Measurements from ENCODE around the gene GOPC. TPM values are rescaled to one million over a fixed set of nuclear protein-coding genes. Genes with fewer than 3 reads are reported as not detected.

GOPC gene
- total RNA-seq, 1 experiment from 2014 or later: 18.7 TPM

GRCh38 chr6:117521791-117522502, 80.4 kb downstream of the GOPC start:
- H4K5ac ChIP-seq (ENCODE audit: insufficient read length, low read depth, low read length): no peak overlapping the region
- no peak overlapping the region for H2AK5ac ChIP-seq (ENCODE audit: insufficient read length, low read length)
- no CpG with 5 or more reads among the region's 5 CpGs for WGBS (ENCODE audit: extremely low coverage, insufficient read length, low lambda C conversion rate)
- no peak overlapping the region for H2BK120ac ChIP-seq (ENCODE audit: low read depth, low read length, poor library complexity, severe bottlenecking)
- H4K91ac ChIP-seq (ENCODE audit: insufficient read length, low read depth, low read length): no peak overlapping the region
- H3K4me1 Mint-ChIP-seq: peaks cover 11 to 16% of the 10 kb centered on the region in 2 experiments
- H3K9me3 Mint-ChIP-seq: no peaks in the 10 kb centered on the region
- peaks cover 2% of the 10 kb centered on the region; the same call in 1 of the 2 replicates for H3K27me3 Mint-ChIP-seq (ENCODE audit: low read depth)
- H4K8ac ChIP-seq (replicated peaks; ENCODE audit: insufficient read length, low read depth, low read length): no peak overlapping the region
- no peak overlapping the region for H2BK20ac ChIP-seq (ENCODE audit: low read depth, low read length, poor library complexity, severe bottlenecking)
- H3K79me1 ChIP-seq (ENCODE audit: insufficient read depth, low read depth, low read length, poor library complexity, severe bottlenecking): no peaks in the 10 kb centered on the region
- no peak overlapping the region for H3K23ac ChIP-seq (ENCODE audit: insufficient read length, low read depth, low read length)
- H3K18ac ChIP-seq (ENCODE audit: insufficient read length, low read depth, low read length): no peak overlapping the region
- no peak overlapping the region for H3K14ac ChIP-seq (ENCODE audit: insufficient read depth, low read length)
- no peaks in the 10 kb centered on the region for H4K20me1 ChIP-seq (ENCODE audit: control insufficient read depth, insufficient read depth, insufficient read length)
- no peak overlapping the region for H3K4me2 ChIP-seq (ENCODE audit: insufficient read depth, insufficient read length, low read length)
- no peaks in the 10 kb centered on the region for H3K23me2 ChIP-seq (ENCODE audit: insufficient read length, low read depth, low read length, poor library complexity, severe bottlenecking)
- H3K4ac ChIP-seq (ENCODE audit: low read depth, low read length): no peak overlapping the region
- H3K36me3 Mint-ChIP-seq (ENCODE audit: insufficient read depth in 1 of 3, low read depth in 3 of 3): peaks cover 5 to 7% (median 6%) of the 10 kb centered on the region in 3 experiments; a peak in 4 of 7 replicates
- no peak overlapping the region for H3K9ac ChIP-seq (ENCODE audit: extremely low read depth, insufficient read length, low read length)
- H2AFZ ChIP-seq (ENCODE audit: low read length): no peak overlapping the region
- no peaks in the 10 kb centered on the region for H3K27me3 ChIP-seq (ENCODE audit: insufficient read depth, low read length)
- no peak overlapping the region for H3K56ac ChIP-seq (ENCODE audit: insufficient read length, low read depth, low read length)
- H3T11ph ChIP-seq (ENCODE audit: low read length): no peak overlapping the region
- H3K79me2 ChIP-seq (ENCODE audit: insufficient read depth, low read length): no peaks in the 10 kb centered on the region
- no peak for TF ChIP-seq CTCF (conservative IDR thresholded peaks at IDR 0.05)
- H3K9me3 ChIP-seq (ENCODE audit: control insufficient read depth, low read depth, low read length): no peaks in the 10 kb centered on the region
- H3K4me1 ChIP-seq (ENCODE audit: insufficient read depth, low read length): no peaks in the 10 kb centered on the region
- H2BK15ac ChIP-seq (ENCODE audit: low read depth, low read length): no peak overlapping the region
- no peak overlapping the region for H3K27ac ChIP-seq (ENCODE audit: insufficient read length, low read depth, low read length)
- no peak overlapping the region for H2BK12ac ChIP-seq (ENCODE audit: insufficient read length, low read depth, low read length)
- H2BK5ac ChIP-seq (ENCODE audit: insufficient read length, low read length): no peak overlapping the region
- no peak for DNase-seq
- H3K4me3 Mint-ChIP-seq: no peak overlapping the region
- H3K27ac Mint-ChIP-seq: no peak overlapping the region

Measured in H9 (cell line).